HL-60/S4 treated with phorbol 12-myristate 13-acetate at 8.2 ng/mL for 4 days and 3 days (cell line): ENCODE results near the gene ITGA2.

ENCODE experiments used
- in situ Hi-C: fragments of 300-500 bp; cut with MboI; formaldehyde crosslinking; loops from 2 replicates; pipeline ENCODE4 v1.15.0; 2022; ENCODE audit warnings: low sequenced_read_pairs

ITGA2 gene

GRCh38 chr5:53017383-53017782 is 28.2 kb downstream of the ITGA2 start:
- in situ Hi-C loops: no loop called here

- in situ Hi-C loops: no loop called here
Measured at GRCh38 chr5:53017794-53018391, 28.7 kb downstream of the ITGA2 start.

- in situ Hi-C loops: no loop called here
Measured at GRCh38 chr5:53019320-53019719, 30.2 kb downstream of the ITGA2 start.

GRCh38 chr5:53022930-53023511 is 33.9 kb downstream of the ITGA2 start:
- in situ Hi-C loops: no loop called here

- in situ Hi-C loops: no loop called here
Measured at GRCh38 chr5:53023969-53024368, 34.8 kb downstream of the ITGA2 start.

- in situ Hi-C loops: no loop called here
Measured at GRCh38 chr5:53024535-53024934, 35.4 kb downstream of the ITGA2 start.

- in situ Hi-C loops: no loop called here
Measured at GRCh38 chr5:53025487-53025886, 36.3 kb downstream of the ITGA2 start.

- in situ Hi-C loops: no loop called here
Measured at GRCh38 chr5:53027913-53028312, 38.8 kb downstream of the ITGA2 start.

- in situ Hi-C loops: no loop called here
Measured at GRCh38 chr5:53029608-53030007, 40.5 kb downstream of the ITGA2 start.

- in situ Hi-C loops: no loop called here
Measured at GRCh38 chr5:53030893-53031292, 41.7 kb downstream of the ITGA2 start.

- in situ Hi-C loops: no loop called here
Measured at GRCh38 chr5:53031695-53032096, 42.5 kb downstream of the ITGA2 start.

GRCh38 chr5:53032188-53032587 is 43.0 kb downstream of the ITGA2 start:
- in situ Hi-C loops: no loop called here

GRCh38 chr5:53034832-53035231 is 45.7 kb downstream of the ITGA2 start:
- in situ Hi-C loops: no loop called here

GRCh38 chr5:53035868-53036381 is 46.8 kb downstream of the ITGA2 start:
- in situ Hi-C loops: no loop called here

- in situ Hi-C loops: no loop called here
Measured at GRCh38 chr5:53037141-53037859, 48.1 kb downstream of the ITGA2 start.

- in situ Hi-C loops: no loop called here
Measured at GRCh38 chr5:53038196-53038847, 49.2 kb downstream of the ITGA2 start.

- in situ Hi-C loops: no loop called here
Measured at GRCh38 chr5:53039855-53040254, 50.7 kb downstream of the ITGA2 start.

GRCh38 chr5:53041071-53041692 is 52.0 kb downstream of the ITGA2 start:
- in situ Hi-C loops: no loop called here

GRCh38 chr5:53041740-53042139 is 52.6 kb downstream of the ITGA2 start:
- in situ Hi-C loops: no loop called here

GRCh38 chr5:53045263-53045662 is 56.1 kb downstream of the ITGA2 start:
- in situ Hi-C loops: no loop called here

GRCh38 chr5:53048248-53048647 is 59.1 kb downstream of the ITGA2 start:
- in situ Hi-C loops: no loop called here
